SKM-1 (cell line): Measurements from ENCODE around the gene ASAP2.

ENCODE experiments used
- DNase-seq: peaks from one replicate; lab custom pipeline; 2025; ENCODE audit not compliant: unreplicated experiment; lab: John Stamatoyannopoulos, UW

The ASAP2 gene

GRCh38 chr2:9419541-9419940 lies 212.9 kb downstream of the ASAP2 start:
- DNase-seq = no peak

- DNase-seq = no peak
Observed at GRCh38 chr2:9420495-9420894, 213.9 kb downstream of the ASAP2 start.

- no peak for DNase-seq
Observed at GRCh38 chr2:9422321-9423099, 215.9 kb downstream of the ASAP2 start.

- DNase-seq = peak; percentile 92
Observed at GRCh38 chr2:9423100-9423921, 216.7 kb downstream of the ASAP2 start, which contains the start of the genes CPSF3 and ITGB1BP1. CPSF3 (plus strand) TSS chr2:9423654; CDS start chr2:9423774, 120 bp downstream. ITGB1BP1 (minus strand) TSS chr2:9423528; CDS start chr2:9418697, 4,831 bp downstream.

GRCh38 chr2:9423922-9424272 lies 217.3 kb downstream of the ASAP2 start:
- DNase-seq = no peak

GRCh38 chr2:9424447-9425164 lies 218.0 kb downstream of the ASAP2 start:
- no peak for DNase-seq

- DNase-seq = no peak
Observed at GRCh38 chr2:9428965-9429577, 222.5 kb downstream of the ASAP2 start.

GRCh38 chr2:9430316-9431293 lies 224.0 kb downstream of the ASAP2 start:
- no peak for DNase-seq

GRCh38 chr2:9434489-9434888 lies 227.9 kb downstream of the ASAP2 start:
- no peak for DNase-seq

GRCh38 chr2:9439536-9439935 lies 232.9 kb downstream of the ASAP2 start:
- DNase-seq = no peak

- no peak for DNase-seq
Observed at GRCh38 chr2:9440058-9440727, 233.6 kb downstream of the ASAP2 start.

- no peak for DNase-seq
Observed at GRCh38 chr2:9441556-9441955, 234.9 kb downstream of the ASAP2 start.

GRCh38 chr2:9443526-9443925 lies 236.9 kb downstream of the ASAP2 start:
- DNase-seq = no peak

- no peak for DNase-seq
Observed at GRCh38 chr2:9445089-9445488, 238.5 kb downstream of the ASAP2 start.

- no peak for DNase-seq
Observed at GRCh38 chr2:9451231-9451630, 244.6 kb downstream of the ASAP2 start.
